Measurements from ENCODE around the gene IL3. TPM values are rescaled to one million over a fixed set of nuclear protein-coding genes. Genes with fewer than 3 reads are reported as not detected.

Gene IL3
- total RNA-seq, 1 experiment from 2014 or later: not detected

DNA sequence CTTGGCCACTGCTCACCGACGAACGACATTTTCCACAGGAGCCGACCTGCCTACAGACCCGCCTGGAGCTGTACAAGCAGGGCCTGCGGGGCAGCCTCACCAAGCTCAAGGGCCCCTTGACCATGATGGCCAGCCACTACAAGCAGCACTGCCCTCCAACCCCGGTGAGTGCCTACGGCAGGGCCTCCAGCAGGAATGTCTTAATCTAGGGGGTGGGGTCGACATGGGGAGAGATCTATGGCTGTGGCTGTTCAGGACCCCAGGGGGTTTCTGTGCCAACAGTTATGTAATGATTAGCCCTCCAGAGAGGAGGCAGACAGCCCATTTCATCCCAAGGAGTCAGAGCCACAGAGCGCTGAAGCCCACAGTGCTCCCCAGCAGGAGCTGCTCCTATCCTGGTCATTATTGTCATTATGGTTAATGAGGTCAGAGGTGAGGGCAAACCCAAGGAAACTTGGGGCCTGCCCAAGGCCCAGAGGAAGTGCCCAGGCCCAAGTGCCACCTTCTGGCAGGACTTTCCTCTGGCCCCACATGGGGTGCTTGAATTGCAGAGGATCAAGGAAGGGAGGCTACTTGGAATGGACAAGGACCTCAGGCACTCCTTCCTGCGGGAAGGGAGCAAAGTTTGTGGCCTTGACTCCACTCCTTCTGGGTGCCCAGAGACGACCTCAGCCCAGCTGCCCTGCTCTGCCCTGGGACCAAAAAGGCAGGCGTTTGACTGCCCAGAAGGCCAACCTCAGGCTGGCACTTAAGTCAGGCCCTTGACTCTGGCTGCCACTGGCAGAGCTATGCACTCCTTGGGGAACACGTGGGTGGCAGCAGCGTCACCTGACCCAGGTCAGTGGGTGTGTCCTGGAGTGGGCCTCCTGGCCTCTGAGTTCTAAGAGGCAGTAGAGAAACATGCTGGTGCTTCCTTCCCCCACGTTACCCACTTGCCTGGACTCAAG lies 14.6 kb downstream of the IL3 start:
- intact Hi-C loops (cut with micrococcal nuclease; ENCODE audit: unreplicated experiment) (no loop called here), in situ Hi-C loops (cut with HindIII; ENCODE audit: low pct_unique_long_range_greater_than_20kb, low sequenced_read_pairs) (no loop called here)
- no peak for TF ChIP-seq TCF7L2 (IDR thresholded peaks at IDR 0.05; ENCODE audit: low read depth, low read length)
- no TSS peak for BruUV-seq (replicated peaks)
- Histone ChIP-seq H3K27ac (ENCODE audit: low read length) (no peak overlapping the region), H3K9me3 (ENCODE audit: control insufficient read depth, insufficient read depth, low read depth, low read length) (no peaks in the 10 kb centered on the region), H3K36me3 (ENCODE audit: control insufficient read depth, insufficient read depth, low read length) (no peaks in the 10 kb centered on the region), H3K27me3 (ENCODE audit: control insufficient read depth, insufficient read depth, low read length) (no peaks in the 10 kb centered on the region), H3K4me1 (ENCODE audit: control insufficient read depth, insufficient read depth, low read length) (peaks cover 3% of the 10 kb centered on the region; the same call in 1 of the 2 replicates), H3K4me3 (ENCODE audit: low read depth in 2 of 2, low read length in 2 of 2) (no peak overlapping the region)
- DNase-seq (ENCODE audit: low read depth, low spot score): no peak
- ChIA-PET POLR2A (no interaction called here), CTCF (interaction anchor here (0.6 kb wide), 1 partner anchor 116 kb away, joined by 4 read pairs; no protein-coding TSS in a partner anchor)
- ATAC-seq: no peak

DNA sequence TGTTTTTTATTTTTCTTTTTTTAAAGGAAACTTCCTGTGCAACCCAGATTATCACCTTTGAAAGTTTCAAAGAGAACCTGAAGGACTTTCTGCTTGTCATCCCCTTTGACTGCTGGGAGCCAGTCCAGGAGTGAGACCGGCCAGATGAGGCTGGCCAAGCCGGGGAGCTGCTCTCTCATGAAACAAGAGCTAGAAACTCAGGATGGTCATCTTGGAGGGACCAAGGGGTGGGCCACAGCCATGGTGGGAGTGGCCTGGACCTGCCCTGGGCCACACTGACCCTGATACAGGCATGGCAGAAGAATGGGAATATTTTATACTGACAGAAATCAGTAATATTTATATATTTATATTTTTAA lies 15.2 kb downstream of the IL3 start:
- intact Hi-C loops (cut with micrococcal nuclease; ENCODE audit: unreplicated experiment): no loop called here
- BruUV-seq (replicated peaks): no TSS peak
- CTCF ChIA-PET: no interaction called here

More for the DNA sequence above, 15.2 kb downstream of the IL3 start:
- Histone ChIP-seq H3K4me1 (ENCODE audit: control insufficient read depth, insufficient read depth, low read length) (peaks cover 3% of the 10 kb centered on the region; the same call in 1 of the 2 replicates), H3K4me3 (ENCODE audit: low read depth in 2 of 2, low read length in 2 of 2) (no peak overlapping the region), H3K36me3 (ENCODE audit: control insufficient read depth, insufficient read depth, low read length) (no peaks in the 10 kb centered on the region), H3K27me3 (ENCODE audit: control insufficient read depth, insufficient read depth, low read length) (no peaks in the 10 kb centered on the region), H3K9me3 (ENCODE audit: control insufficient read depth, insufficient read depth, low read depth, low read length) (no peaks in the 10 kb centered on the region), H3K27ac (ENCODE audit: low read length) (no peak overlapping the region)
- in situ Hi-C loops (cut with HindIII; ENCODE audit: low pct_unique_long_range_greater_than_20kb, low sequenced_read_pairs): no loop called here
- TF ChIP-seq SIN3A (IDR thresholded peaks at IDR 0.05; ENCODE audit: borderline replicate concordance, insufficient read depth, low read depth, low read length) (no peak), TCF7L2 (IDR thresholded peaks at IDR 0.05; ENCODE audit: low read depth, low read length) (no peak), POLR2AphosphoS5 (IDR thresholded peaks at IDR 0.05; ENCODE audit: low read depth, low read length) (no peak)
- TF ChIP-seq, protein P1, sequence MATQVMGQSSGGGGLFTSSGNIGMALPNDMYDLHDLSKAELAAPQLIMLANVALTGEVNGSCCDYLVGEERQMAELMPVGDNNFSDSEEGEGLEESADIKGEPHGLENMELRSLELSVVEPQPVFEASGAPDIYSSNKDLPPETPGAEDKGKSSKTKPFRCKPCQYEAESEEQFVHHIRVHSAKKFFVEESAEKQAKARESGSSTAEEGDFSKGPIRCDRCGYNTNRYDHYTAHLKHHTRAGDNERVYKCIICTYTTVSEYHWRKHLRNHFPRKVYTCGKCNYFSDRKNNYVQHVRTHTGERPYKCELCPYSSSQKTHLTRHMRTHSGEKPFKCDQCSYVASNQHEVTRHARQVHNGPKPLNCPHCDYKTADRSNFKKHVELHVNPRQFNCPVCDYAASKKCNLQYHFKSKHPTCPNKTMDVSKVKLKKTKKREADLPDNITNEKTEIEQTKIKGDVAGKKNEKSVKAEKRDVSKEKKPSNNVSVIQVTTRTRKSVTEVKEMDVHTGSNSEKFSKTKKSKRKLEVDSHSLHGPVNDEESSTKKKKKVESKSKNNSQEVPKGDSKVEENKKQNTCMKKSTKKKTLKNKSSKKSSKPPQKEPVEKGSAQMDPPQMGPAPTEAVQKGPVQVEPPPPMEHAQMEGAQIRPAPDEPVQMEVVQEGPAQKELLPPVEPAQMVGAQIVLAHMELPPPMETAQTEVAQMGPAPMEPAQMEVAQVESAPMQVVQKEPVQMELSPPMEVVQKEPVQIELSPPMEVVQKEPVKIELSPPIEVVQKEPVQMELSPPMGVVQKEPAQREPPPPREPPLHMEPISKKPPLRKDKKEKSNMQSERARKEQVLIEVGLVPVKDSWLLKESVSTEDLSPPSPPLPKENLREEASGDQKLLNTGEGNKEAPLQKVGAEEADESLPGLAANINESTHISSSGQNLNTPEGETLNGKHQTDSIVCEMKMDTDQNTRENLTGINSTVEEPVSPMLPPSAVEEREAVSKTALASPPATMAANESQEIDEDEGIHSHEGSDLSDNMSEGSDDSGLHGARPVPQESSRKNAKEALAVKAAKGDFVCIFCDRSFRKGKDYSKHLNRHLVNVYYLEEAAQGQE (IDR thresholded peaks at IDR 0.05; ENCODE audit: insufficient read depth in 1 of 2, low read depth in 2 of 2, low read length in 1 of 2): no peak
- TF ChIP-seq, protein P2, sequence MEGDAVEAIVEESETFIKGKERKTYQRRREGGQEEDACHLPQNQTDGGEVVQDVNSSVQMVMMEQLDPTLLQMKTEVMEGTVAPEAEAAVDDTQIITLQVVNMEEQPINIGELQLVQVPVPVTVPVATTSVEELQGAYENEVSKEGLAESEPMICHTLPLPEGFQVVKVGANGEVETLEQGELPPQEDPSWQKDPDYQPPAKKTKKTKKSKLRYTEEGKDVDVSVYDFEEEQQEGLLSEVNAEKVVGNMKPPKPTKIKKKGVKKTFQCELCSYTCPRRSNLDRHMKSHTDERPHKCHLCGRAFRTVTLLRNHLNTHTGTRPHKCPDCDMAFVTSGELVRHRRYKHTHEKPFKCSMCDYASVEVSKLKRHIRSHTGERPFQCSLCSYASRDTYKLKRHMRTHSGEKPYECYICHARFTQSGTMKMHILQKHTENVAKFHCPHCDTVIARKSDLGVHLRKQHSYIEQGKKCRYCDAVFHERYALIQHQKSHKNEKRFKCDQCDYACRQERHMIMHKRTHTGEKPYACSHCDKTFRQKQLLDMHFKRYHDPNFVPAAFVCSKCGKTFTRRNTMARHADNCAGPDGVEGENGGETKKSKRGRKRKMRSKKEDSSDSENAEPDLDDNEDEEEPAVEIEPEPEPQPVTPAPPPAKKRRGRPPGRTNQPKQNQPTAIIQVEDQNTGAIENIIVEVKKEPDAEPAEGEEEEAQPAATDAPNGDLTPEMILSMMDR (IDR thresholded peaks at IDR 0.05): no peak
- DNase-seq (ENCODE audit: low read depth, low spot score): no peak
- ATAC-seq: no peak
- POLR2A ChIA-PET: no interaction called here

Measured in Panc1 (cell line).